GM19455 (cell line): ENCODE results near the gene NHERF1.
A peak's percentile ranks its signal among the peaks of the same experiment; 100 is the strongest.

ENCODE experiments used
- ATAC-seq: cut with Tn5 transposase; IDR thresholded peaks from one replicate; pipeline ENCODE4 v1.9.1; 2021; ENCODE audit not compliant: unreplicated experiment

NHERF1 gene

GRCh38 chr17:74748279-74748528, 224 bp upstream of the NHERF1 start:
- no peak for ATAC-seq

GRCh38 chr17:74749279-74750038, 1.0 kb downstream of the NHERF1 start:
- peak; percentile 18 for ATAC-seq

- ATAC-seq, result no peak
Observed at GRCh38 chr17:74750039-74750326, 1.6 kb downstream of the NHERF1 start.

GRCh38 chr17:74750327-74751069, 2.1 kb downstream of the NHERF1 start:
- no peak for ATAC-seq

- no peak for ATAC-seq
Observed at GRCh38 chr17:74752415-74752814, 4.0 kb downstream of the NHERF1 start.

GRCh38 chr17:74752822-74753401, 4.5 kb downstream of the NHERF1 start:
- no peak for ATAC-seq

GRCh38 chr17:74754832-74755231, 6.4 kb downstream of the NHERF1 start:
- ATAC-seq, result no peak

GRCh38 chr17:74755533-74755932, 7.1 kb downstream of the NHERF1 start:
- ATAC-seq, result no peak

- ATAC-seq, result no peak
Observed at GRCh38 chr17:74756891-74757290, 8.5 kb downstream of the NHERF1 start.

- no peak for ATAC-seq
Observed at GRCh38 chr17:74757502-74757901, 9.1 kb downstream of the NHERF1 start.

GRCh38 chr17:74757931-74758847, 9.8 kb downstream of the NHERF1 start:
- ATAC-seq, result no peak

- no peak for ATAC-seq
Observed at GRCh38 chr17:74758848-74759168, 10.4 kb downstream of the NHERF1 start.

- no peak for ATAC-seq
Observed at GRCh38 chr17:74759243-74759801, 10.9 kb downstream of the NHERF1 start.

GRCh38 chr17:74759941-74760340, 11.5 kb downstream of the NHERF1 start:
- ATAC-seq, result no peak

GRCh38 chr17:74760404-74761105, 12.1 kb downstream of the NHERF1 start:
- ATAC-seq, result no peak

- ATAC-seq, result no peak
Observed at GRCh38 chr17:74761419-74761818, 13.0 kb downstream of the NHERF1 start.

- no peak for ATAC-seq
Observed at GRCh38 chr17:74761931-74762330, 13.5 kb downstream of the NHERF1 start.

- ATAC-seq, result no peak
Observed at GRCh38 chr17:74763565-74764387, 15.3 kb downstream of the NHERF1 start.

GRCh38 chr17:74764751-74765286, 16.4 kb downstream of the NHERF1 start:
- no peak for ATAC-seq

- no peak for ATAC-seq
Observed at GRCh38 chr17:74766413-74766812, 18.0 kb downstream of the NHERF1 start.
